T-helper 17 cell (primary cell): ENCODE results near the gene SNX27. TPM values are rescaled to one million over a fixed set of nuclear protein-coding genes. Genes with fewer than 3 reads are reported as not detected.

ENCODE experiments used
- ATAC-seq: fragments of 150-1000 bp; cut with Tn5 transposase; 2 replicates; pipeline ENCODE4 v1.10.0; 2021; ENCODE audit warnings: mild to moderate bottlenecking, moderate library complexity
- DNase-seq, 3 donors: peaks; one replicate each; pipeline versions ENCODE4 v3.0.0 to v3.0.0-alpha.2; 2020 to 2021
- H3K9me3 ChIP-seq: one replicate; pipeline ENCODE4 v1.7.0; 2013; ENCODE audit warnings: low read length, mild to moderate bottlenecking; ENCODE audit not compliant: control insufficient read depth, poor library complexity, severe bottlenecking
- H3K27ac Mint-ChIP-seq: one replicate; pipeline ENCODE4 v1.8.0; 2022; ENCODE audit warnings: mild to moderate bottlenecking, moderate library complexity, mixed read lengths
- H3K27me3 Mint-ChIP-seq: one replicate; pipeline ENCODE4 v1.8.0; 2022; ENCODE audit warnings: mixed read lengths
- H3K36me3 Mint-ChIP-seq: one replicate; pipeline ENCODE4 v1.8.0; 2022; ENCODE audit warnings: low read depth, mixed read lengths
- H3K4me1 Mint-ChIP-seq: one replicate; pipeline ENCODE4 v1.8.0; 2022; ENCODE audit warnings: mild to moderate bottlenecking, mixed read lengths
- H3K4me3 Mint-ChIP-seq: one replicate; pipeline ENCODE4 v1.8.0; 2022; ENCODE audit warnings: mild to moderate bottlenecking, moderate library complexity, mixed read lengths
- total RNA-seq, 4 donors: library from RNA in 2 of 4; stranded (reverse) in 2 of 4; gene quantifications; one replicate each; pipeline ENCODE4 v1.2.3 and lab custom pipeline; 2022 to 2026

Gene SNX27
- total RNA-seq, 2 donors from 2014 or later = 19.6 to 22.8 TPM

- H3K27ac Mint-ChIP-seq = no peak overlapping the region
- no peak for DNase-seq
Observed at GRCh38 chr1:151705753-151706463, 94.1 kb downstream of the SNX27 start.

GRCh38 chr1:151706464-151707415 is 94.9 kb downstream of the SNX27 start:
- Mint-ChIP-seq H3K36me3 (no peaks in the 10 kb centered on the region), H3K4me3 (no peak overlapping the region), H3K27ac (peak overlapping the region; percentile 32), H3K4me1 (peaks cover 14% of the 10 kb centered on the region), H3K27me3 (peaks cover 5% of the 10 kb centered on the region)
- ATAC-seq (no peak), DNase-seq (no peak)
- H3K9me3 ChIP-seq = no peaks in the 10 kb centered on the region

More at GRCh38 chr1:151705753-151706463, 94.1 kb downstream of the SNX27 start:
- Mint-ChIP-seq H3K4me3 (no peak overlapping the region), H3K4me1 (peaks cover 17% of the 10 kb centered on the region), H3K27me3 (peaks cover 5% of the 10 kb centered on the region), H3K36me3 (peaks cover 3% of the 10 kb centered on the region)
- no peaks in the 10 kb centered on the region for H3K9me3 ChIP-seq
- ATAC-seq = no peak

GRCh38 chr1:151707541-151708065 is 95.8 kb downstream of the SNX27 start:
- Mint-ChIP-seq H3K36me3 (peaks cover 2% of the 10 kb centered on the region), H3K27ac (no peak overlapping the region), H3K27me3 (peaks cover 10% of the 10 kb centered on the region), H3K4me3 (no peak overlapping the region), H3K4me1 (peaks cover 12% of the 10 kb centered on the region)
- DNase-seq = no peak
- H3K9me3 ChIP-seq = no peaks in the 10 kb centered on the region
- ATAC-seq = no peak

- H3K36me3 Mint-ChIP-seq = peaks cover 2% of the 10 kb centered on the region
- H3K9me3 ChIP-seq = no peaks in the 10 kb centered on the region
- ATAC-seq (no peak), DNase-seq (no peak)
- no peak overlapping the region for H3K4me3 Mint-ChIP-seq
- peaks cover 3% of the 10 kb centered on the region for H3K4me1 Mint-ChIP-seq
- H3K27ac Mint-ChIP-seq = no peak overlapping the region
- H3K27me3 Mint-ChIP-seq = peaks cover 22% of the 10 kb centered on the region
Observed at GRCh38 chr1:151708891-151709290, 97.0 kb downstream of the SNX27 start.

GRCh38 chr1:151710187-151710840 is 98.5 kb downstream of the SNX27 start:
- H3K9me3 ChIP-seq = no peaks in the 10 kb centered on the region
- Mint-ChIP-seq H3K27me3 (peaks cover 36% of the 10 kb centered on the region), H3K4me1 (peaks cover 5% of the 10 kb centered on the region), H3K36me3 (peaks cover 7% of the 10 kb centered on the region), H3K4me3 (no peak overlapping the region), H3K27ac (no peak overlapping the region)
- DNase-seq (peak in 1 of 3 donors; percentile 37), ATAC-seq (peak; percentile 78)

- H3K4me1 Mint-ChIP-seq = peaks cover 6% of the 10 kb centered on the region
- no peak overlapping the region for H3K27ac Mint-ChIP-seq
Observed at GRCh38 chr1:151711044-151711800, 99.4 kb downstream of the SNX27 start.

GRCh38 chr1:151711951-151712350 is 100.1 kb downstream of the SNX27 start:
- Mint-ChIP-seq H3K36me3 (peaks cover 10% of the 10 kb centered on the region), H3K4me3 (no peak overlapping the region), H3K4me1 (peaks cover 6% of the 10 kb centered on the region), H3K27ac (no peak overlapping the region), H3K27me3 (peaks cover 48% of the 10 kb centered on the region)
- ATAC-seq = no peak
- no peak for DNase-seq
- no peaks in the 10 kb centered on the region for H3K9me3 ChIP-seq

More at GRCh38 chr1:151711044-151711800, 99.4 kb downstream of the SNX27 start:
- no peaks in the 10 kb centered on the region for H3K9me3 ChIP-seq
- Mint-ChIP-seq H3K36me3 (peaks cover 10% of the 10 kb centered on the region), H3K27me3 (peaks cover 45% of the 10 kb centered on the region), H3K4me3 (no peak overlapping the region)
- ATAC-seq (no peak), DNase-seq (no peak)

GRCh38 chr1:151713044-151713443 is 101.2 kb downstream of the SNX27 start:
- DNase-seq (no peak), ATAC-seq (no peak)
- Mint-ChIP-seq H3K27me3 (peaks cover 59% of the 10 kb centered on the region), H3K27ac (no peak overlapping the region), H3K36me3 (peaks cover 10% of the 10 kb centered on the region), H3K4me1 (peaks cover 9% of the 10 kb centered on the region), H3K4me3 (no peak overlapping the region)
- no peaks in the 10 kb centered on the region for H3K9me3 ChIP-seq

GRCh38 chr1:151713874-151714273 is 102.0 kb downstream of the SNX27 start:
- Mint-ChIP-seq H3K36me3 (peaks cover 10% of the 10 kb centered on the region), H3K27ac (no peak overlapping the region), H3K4me1 (peaks cover 9% of the 10 kb centered on the region), H3K27me3 (peaks cover 68% of the 10 kb centered on the region), H3K4me3 (no peak overlapping the region)
- DNase-seq = no peak
- H3K9me3 ChIP-seq = no peaks in the 10 kb centered on the region
- no peak for ATAC-seq

- Mint-ChIP-seq H3K4me1 (peaks cover 9% of the 10 kb centered on the region), H3K27ac (no peak overlapping the region), H3K27me3 (peaks cover 75% of the 10 kb centered on the region), H3K36me3 (peaks cover 10% of the 10 kb centered on the region), H3K4me3 (peak overlapping the region; percentile 63)
- no peaks in the 10 kb centered on the region for H3K9me3 ChIP-seq
- DNase-seq (no peak), ATAC-seq (no peak)
Observed at GRCh38 chr1:151714820-151715725, 103.2 kb downstream of the SNX27 start.

- Mint-ChIP-seq H3K4me1 (peaks cover 16% of the 10 kb centered on the region), H3K27ac (no peak overlapping the region), H3K27me3 (peaks cover 82% of the 10 kb centered on the region), H3K36me3 (peaks cover 10% of the 10 kb centered on the region), H3K4me3 (peak overlapping the region; percentile 63)
- ATAC-seq = no peak
- no peak for DNase-seq
- H3K9me3 ChIP-seq = no peaks in the 10 kb centered on the region
Observed at GRCh38 chr1:151715726-151716404, 104.0 kb downstream of the SNX27 start.
